Mucosa of descending colon (tissue), 3 donors: ENCODE results near the gene RFX3. TPM values are rescaled to one million over a fixed set of nuclear protein-coding genes. Genes with fewer than 3 reads are reported as not detected.

Source experiments
- ATAC-seq: fragments of 200-7000 bp; cut with Tn5 transposase; one replicate; pipeline ENCODE4 v1.9.1; 2020; ENCODE audit warnings: mild to moderate bottlenecking, moderate library complexity
- DNase-seq, 3 donors: peaks; one replicate each; pipeline ENCODE4 v3.0.0-alpha.2; 2020
- H3K36me3 ChIP-seq: fragments of 200-600 bp; one replicate; pipeline ENCODE4 v1.8.0; 2021; ENCODE audit warnings: low read depth, mild to moderate bottlenecking
- H3K4me1 ChIP-seq: fragments of 200-600 bp; one replicate; pipeline ENCODE4 v1.8.0; 2021; ENCODE audit warnings: low read depth, mild to moderate bottlenecking
- H3K4me3 ChIP-seq: fragments of 200-600 bp; one replicate; pipeline ENCODE4 v1.8.0; 2021; ENCODE audit warnings: mild to moderate bottlenecking
- H3K9me3 ChIP-seq: fragments of 200-600 bp; one replicate; pipeline ENCODE4 v1.8.0; 2021; ENCODE audit warnings: mild to moderate bottlenecking
- CTCF ChIP-seq: fragments of 200-600 bp; IDR thresholded peaks from one replicate; pipeline ENCODE4 v1.8.0; 2022; ENCODE audit warnings: antibody characterized with exemption, mild to moderate bottlenecking
- intact Hi-C, 2 donors: fragments of 100-400 bp; cut with DNase I in 1 of 2; cut with micrococcal nuclease in 1 of 2; formaldehyde crosslinking; loops; one replicate each; pipeline versions ENCODE4 v1.11.0 to v1.11.1; 2022; cut with DNase I, micrococcal nuclease
- total RNA-seq, 3 donors: library from RNA; stranded (reverse); fragmentation: NEBNext Ultra II Directional in 2 of 3; extraction: Animal tissue kit (Norgen Biotek cat#: 25700) in 2 of 3; gene quantifications; one replicate each; pipeline versions ENCODE4 v1.2.1 to v1.2.4, GENCODE V29; 2021 to 2023
- donor health status: DM: no; HTN: no; CAD: no; lungs with moderate emphysema.
- donor health status: DM: no; HTN: no; CAD: no.
- donor health status: DM: no; HTN: yes; CAD: no.

Gene RFX3
- total RNA-seq, 3 donors from 2014 or later: 12.0 to 13.3 (median 12.3) TPM

- ATAC-seq (no peak), DNase-seq (no peak)
- no peak overlapping the region for H3K4me3 ChIP-seq
- H3K36me3 ChIP-seq: no peaks in the 10 kb centered on the region
- no peaks in the 10 kb centered on the region for H3K4me1 ChIP-seq
- H3K9me3 ChIP-seq: no peaks in the 10 kb centered on the region
- no peak for TF ChIP-seq CTCF
- intact Hi-C loops: no loop called here
Measured at GRCh38 chr9:3359048-3359692, 166.6 kb downstream of the RFX3 start.

GRCh38 chr9:3348169-3348568, 177.6 kb downstream of the RFX3 start:
- intact Hi-C loops: no loop called here
- Histone ChIP-seq H3K4me1 (no peaks in the 10 kb centered on the region), H3K9me3 (no peaks in the 10 kb centered on the region), H3K4me3 (no peak overlapping the region), H3K36me3 (no peaks in the 10 kb centered on the region)
- ATAC-seq (no peak), DNase-seq (no peak)
- TF ChIP-seq CTCF: no peak

GRCh38 chr9:3346549-3346948, 179.3 kb downstream of the RFX3 start:
- Histone ChIP-seq H3K36me3 (no peaks in the 10 kb centered on the region), H3K4me1 (no peaks in the 10 kb centered on the region), H3K9me3 (no peaks in the 10 kb centered on the region), H3K4me3 (no peak overlapping the region)
- no peak for ATAC-seq
- intact Hi-C loops: no loop called here
- no peak for TF ChIP-seq CTCF
- no peak for DNase-seq

GRCh38 chr9:3343671-3344070, 182.1 kb downstream of the RFX3 start:
- no peak for TF ChIP-seq CTCF
- no peak for DNase-seq
- no peak for ATAC-seq
- Histone ChIP-seq H3K4me3 (no peak overlapping the region), H3K4me1 (no peaks in the 10 kb centered on the region), H3K9me3 (no peaks in the 10 kb centered on the region), H3K36me3 (no peaks in the 10 kb centered on the region)
- intact Hi-C loops: no loop called here

- Histone ChIP-seq H3K36me3 (no peaks in the 10 kb centered on the region), H3K4me3 (no peak overlapping the region), H3K9me3 (no peaks in the 10 kb centered on the region), H3K4me1 (no peaks in the 10 kb centered on the region)
- no peak for DNase-seq
- ATAC-seq: no peak
- intact Hi-C loops: no loop called here
- no peak for TF ChIP-seq CTCF
Measured at GRCh38 chr9:3342159-3342777, 183.5 kb downstream of the RFX3 start.
